HCT116 (cell line): ENCODE results near the gene CFAP92. TPM values are rescaled to one million over a fixed set of nuclear protein-coding genes. Genes with fewer than 3 reads are reported as not detected.

Source experiments
- ATAC-seq: fragments of 200-7000 bp; cut with Tn5 transposase; 2 replicates; pipeline ENCODE4 v1.9.1; 2020; ENCODE audit warnings: mild to moderate bottlenecking, moderate library complexity
- BruUV-seq: library from RNA; stranded (reverse); fragments of 400-500 nt; replicated peaks from 2 replicates; lab custom pipeline; 2021; lab: Mats Ljungman, UMichigan
- CTCF ChIA-PET: fragments of 300-600 bp; sonication (Branson Sonifier 250); formaldehyde crosslinking; loops from one replicate; lab custom pipeline; 2021; ENCODE audit warnings: antibody characterized with exemption; lab: Charles Lee
- POLR2A ChIA-PET: fragments of 300-600, 350-600 bp; sonication (Branson Sonifier 250); formaldehyde crosslinking; loops from one replicate; lab custom pipeline; 2021; ENCODE audit warnings: antibody characterized with exemption; lab: Charles Lee
- RAD21 ChIA-PET, 2 experiments: fragments of 300-600 bp; sonication (Branson Sonifier 250); formaldehyde crosslinking; loops; one replicate each; lab custom pipeline; 2023; ENCODE audit warnings: low total read pairs in 2 of 2; ENCODE audit not compliant: uncharacterized antibody in 2 of 2, unreplicated experiment in 2 of 2, low non-redundant PET in 1 of 2; lab: Charles Lee
- DNase-seq: peaks from one replicate; pipeline ENCODE4 v3.0.0-alpha.2; 2010; ENCODE audit warnings: low read depth, low spot score
- H2AFZ ChIP-seq: fragments of 200-600 bp; shearing (Covaris generic), sonication (generic); 2 replicates; pipeline ENCODE4 v1.6.1; 2017; ENCODE audit warnings: low read depth, mixed run types, mixed read lengths, antibody characterized with exemption, low read length; ENCODE audit not compliant: poor library complexity, severe bottlenecking
- H3K27ac ChIP-seq: 2 replicates; pipeline ENCODE4 v1.5.1; 2012; ENCODE audit warnings: low read depth, low read length
- H3K27me3 ChIP-seq: fragments of 200-600 bp; sonication (generic); 2 replicates; pipeline ENCODE4 v1.6.1; 2016; ENCODE audit warnings: mixed run types, low read length, mixed read lengths; ENCODE audit not compliant: insufficient read depth
- H3K36me3 ChIP-seq, 2 experiments: fragments of 200-500 bp in 1 of 2; fragments of 200-600 bp in 1 of 2; sonication (Bioruptor generic) in 1 of 2; sonication (generic) in 1 of 2; 2 replicates each; pipeline versions ENCODE4 v1.5.1 to v1.6.1; 2014 to 2016; ENCODE audit warnings: low read length in 2 of 2, inconsistent platforms in 1 of 2, mixed read lengths in 1 of 2, mixed run types in 1 of 2; ENCODE audit not compliant: insufficient read depth in 2 of 2, control insufficient read depth in 1 of 2
- H3K4me1 ChIP-seq, 2 experiments: fragments of 200-600 bp in 1 of 2; sonication (generic) in 1 of 2; 2 replicates each; pipeline versions ENCODE4 v1.5.1 to v1.6.1; 2012 to 2017; ENCODE audit warnings: low read length in 2 of 2, inconsistent platforms in 1 of 2, mild to moderate bottlenecking in 1 of 2, mixed read lengths in 1 of 2, mixed run types in 1 of 2, moderate library complexity in 1 of 2; ENCODE audit not compliant: insufficient read depth in 2 of 2, control insufficient read depth in 1 of 2
- H3K4me2 ChIP-seq: fragments of 200-600 bp; sonication (generic); 2 replicates; pipeline ENCODE4 v1.6.1; 2017; ENCODE audit warnings: mixed run types, low read length, mixed read lengths
- H3K4me3 ChIP-seq, 2 experiments: fragments of 200-600 bp in 1 of 2; sonication (generic) in 1 of 2; replicated peaks in 1 of 2; 2 replicates each; pipeline ENCODE4 v1.5.1; 2011 to 2016; ENCODE audit warnings: low read length in 2 of 2, control low read depth in 1 of 2, low read depth in 1 of 2, mild to moderate bottlenecking in 1 of 2, mixed read lengths in 1 of 2, mixed run types in 1 of 2
- H3K79me2 ChIP-seq: fragments of 200-600 bp; sonication (generic); 2 replicates; pipeline ENCODE4 v1.6.1; 2017; ENCODE audit warnings: mild to moderate bottlenecking, mixed run types, low read length, moderate library complexity, mixed read lengths; ENCODE audit not compliant: insufficient read depth
- H3K9ac ChIP-seq: fragments of 200-600 bp; sonication (generic); 2 replicates; pipeline ENCODE4 v1.6.1; 2016; ENCODE audit warnings: low read length, mixed read lengths
- H3K9me2 ChIP-seq: fragments of 200-600 bp; sonication (generic), shearing (Covaris generic); 2 replicates; pipeline ENCODE4 v1.6.1; 2017; ENCODE audit warnings: mixed run types, mild to moderate bottlenecking, moderate library complexity; ENCODE audit not compliant: insufficient read depth
- H3K9me3 ChIP-seq, 2 experiments: fragments of 200-500 bp in 1 of 2; fragments of 200-600 bp in 1 of 2; sonication (Bioruptor generic) in 1 of 2; sonication (generic) in 1 of 2; 2 replicates each; pipeline ENCODE4 v1.6.1; 2014 to 2017; ENCODE audit warnings: low read length in 2 of 2, mixed read lengths in 2 of 2, inconsistent platforms in 1 of 2, low read depth in 1 of 2, mild to moderate bottlenecking in 1 of 2, mixed run types in 1 of 2, moderate library complexity in 1 of 2; ENCODE audit not compliant: control insufficient read depth in 1 of 2, insufficient read depth in 1 of 2
- H4K20me1 ChIP-seq: fragments of 200-600 bp; sonication (generic), shearing (Covaris generic); 2 replicates; pipeline ENCODE4 v1.6.1; 2017; ENCODE audit warnings: mixed run types, mild to moderate bottlenecking, moderate library complexity; ENCODE audit not compliant: insufficient read depth
- EGR1 ChIP-seq: IDR thresholded peaks from 2 replicates; pipeline ENCODE4 v1.6.1; 2012; ENCODE audit warnings: low read depth
- ELF1 ChIP-seq: IDR thresholded peaks from 2 replicates; pipeline ENCODE4 v1.6.1; 2012; ENCODE audit warnings: low read depth, borderline replicate concordance
- EZH2 ChIP-seq: fragments of 200-600 bp; sonication (generic); IDR thresholded peaks from 2 replicates; pipeline ENCODE4 v1.6.1; 2017; ENCODE audit warnings: antibody characterized with exemption, mixed run types
- EZH2phosphoT487 ChIP-seq: fragments of 200-600 bp; IDR thresholded peaks from 2 replicates; pipeline ENCODE4 v1.6.1; 2018; ENCODE audit warnings: antibody characterized with exemption, borderline replicate concordance
- FOSL1 ChIP-seq: IDR thresholded peaks from 2 replicates; pipeline ENCODE4 v1.6.1; 2012; ENCODE audit warnings: low read depth
- POLR2A ChIP-seq: IDR thresholded peaks from 2 replicates; pipeline ENCODE4 v1.7.0; 2011; ENCODE audit warnings: borderline replicate concordance; ENCODE audit not compliant: insufficient read depth, insufficient read length; ENCODE audit errors: extremely low read depth
- POLR2AphosphoS5 ChIP-seq: IDR thresholded peaks from 2 replicates; pipeline ENCODE4 v1.6.1; 2011; ENCODE audit warnings: mild to moderate bottlenecking, low read depth, low read length, moderate library complexity
- SP1 ChIP-seq: IDR thresholded peaks from 2 replicates; pipeline ENCODE4 v1.6.1; 2012; ENCODE audit warnings: low read depth
- TCF7L2 ChIP-seq: IDR thresholded peaks from 2 replicates; pipeline ENCODE4 v1.7.0; 2011; ENCODE audit warnings: borderline replicate concordance, inconsistent platforms; ENCODE audit not compliant: insufficient read depth, insufficient read length; ENCODE audit errors: extremely low read depth
- YY1 ChIP-seq: IDR thresholded peaks from 2 replicates; pipeline ENCODE4 v1.6.1; 2011; ENCODE audit warnings: low read length, low read depth, moderate library complexity, mild to moderate bottlenecking; ENCODE audit not compliant: insufficient replicate concordance; ENCODE audit errors: extremely low read depth
- ZFX ChIP-seq: fragments of 450-650 bp; IDR thresholded peaks from 2 replicates; pipeline ENCODE4 v1.6.1; 2017
- ZNF274 ChIP-seq: fragments of 200-500 bp; sonication (Bioruptor generic); IDR thresholded peaks from 2 replicates; pipeline ENCODE4 v1.6.1; 2014; ENCODE audit warnings: mild to moderate bottlenecking, low read depth, low read length, inconsistent platforms
- intact Hi-C: fragments of 100-400 bp; cut with micrococcal nuclease; formaldehyde crosslinking; loops from 2 replicates; pipeline ENCODE4 v1.10.0; 2022
- total RNA-seq: library from RNA; stranded (reverse); gene quantifications from one replicate; pipeline ENCODE4 v1.2.1, GENCODE V29; 2021; ENCODE audit not compliant: unreplicated experiment
- TF ChIP-seq, protein P1 (sequence below): IDR thresholded peaks from 2 replicates; pipeline ENCODE4 v1.6.1; 2012; ENCODE audit warnings: low read depth

CFAP92 gene
- total RNA-seq, 1 experiment from 2014 or later = 3.6 TPM

GRCh38 chr3:129005526-129006303 is 11.8 kb upstream of the CFAP92 start:
- H3K9ac ChIP-seq = no peak overlapping the region
- TF ChIP-seq FOSL1 (no peak), EGR1 (no peak), YY1 (no peak), ZFX (no peak), EZH2 (no peak), EZH2phosphoT487 (no peak), POLR2A (no peak), POLR2AphosphoS5 (no peak), ZNF274 (no peak), TCF7L2 (no peak), ELF1 (no peak), SP1 (no peak)
- TF ChIP-seq, protein P1, sequence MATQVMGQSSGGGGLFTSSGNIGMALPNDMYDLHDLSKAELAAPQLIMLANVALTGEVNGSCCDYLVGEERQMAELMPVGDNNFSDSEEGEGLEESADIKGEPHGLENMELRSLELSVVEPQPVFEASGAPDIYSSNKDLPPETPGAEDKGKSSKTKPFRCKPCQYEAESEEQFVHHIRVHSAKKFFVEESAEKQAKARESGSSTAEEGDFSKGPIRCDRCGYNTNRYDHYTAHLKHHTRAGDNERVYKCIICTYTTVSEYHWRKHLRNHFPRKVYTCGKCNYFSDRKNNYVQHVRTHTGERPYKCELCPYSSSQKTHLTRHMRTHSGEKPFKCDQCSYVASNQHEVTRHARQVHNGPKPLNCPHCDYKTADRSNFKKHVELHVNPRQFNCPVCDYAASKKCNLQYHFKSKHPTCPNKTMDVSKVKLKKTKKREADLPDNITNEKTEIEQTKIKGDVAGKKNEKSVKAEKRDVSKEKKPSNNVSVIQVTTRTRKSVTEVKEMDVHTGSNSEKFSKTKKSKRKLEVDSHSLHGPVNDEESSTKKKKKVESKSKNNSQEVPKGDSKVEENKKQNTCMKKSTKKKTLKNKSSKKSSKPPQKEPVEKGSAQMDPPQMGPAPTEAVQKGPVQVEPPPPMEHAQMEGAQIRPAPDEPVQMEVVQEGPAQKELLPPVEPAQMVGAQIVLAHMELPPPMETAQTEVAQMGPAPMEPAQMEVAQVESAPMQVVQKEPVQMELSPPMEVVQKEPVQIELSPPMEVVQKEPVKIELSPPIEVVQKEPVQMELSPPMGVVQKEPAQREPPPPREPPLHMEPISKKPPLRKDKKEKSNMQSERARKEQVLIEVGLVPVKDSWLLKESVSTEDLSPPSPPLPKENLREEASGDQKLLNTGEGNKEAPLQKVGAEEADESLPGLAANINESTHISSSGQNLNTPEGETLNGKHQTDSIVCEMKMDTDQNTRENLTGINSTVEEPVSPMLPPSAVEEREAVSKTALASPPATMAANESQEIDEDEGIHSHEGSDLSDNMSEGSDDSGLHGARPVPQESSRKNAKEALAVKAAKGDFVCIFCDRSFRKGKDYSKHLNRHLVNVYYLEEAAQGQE = no peak
- H3K4me3 ChIP-seq = no peak overlapping the region
- H4K20me1 ChIP-seq = no peaks in the 10 kb centered on the region
- no peaks in the 10 kb centered on the region for H3K79me2 ChIP-seq
- POLR2A ChIA-PET = interaction anchor here (0.7 kb wide), 1 partner anchor 22 kb away, joined by 3 read pairs; no protein-coding TSS in a partner anchor
- DNase-seq = no peak
- RAD21 ChIA-PET = no interaction called here
- intact Hi-C loops = no loop called here
- no peak overlapping the region for H3K4me2 ChIP-seq
- H3K27me3 ChIP-seq = no peaks in the 10 kb centered on the region
- CTCF ChIA-PET = no interaction called here
- no peak overlapping the region for H3K27ac ChIP-seq
- BruUV-seq = no TSS peak
- H3K9me2 ChIP-seq = no peaks in the 10 kb centered on the region
- peaks cover 11 to 18% of the 10 kb centered on the region in 2 experiments; a peak in 3 of 4 replicates for H3K4me1 ChIP-seq
- H3K36me3 ChIP-seq = no peaks in the 10 kb centered on the region
- no peaks in the 10 kb centered on the region for H3K9me3 ChIP-seq
- H2AFZ ChIP-seq = no peak overlapping the region
- ATAC-seq = no peak
